NCI-H187 treated with DMSO at 0.1 percent for 48 hours (cell line): ENCODE measurements around the gene FOXS1.

Source experiments
- DNase-seq: peaks from one replicate; lab custom pipeline; 2025; lab: John Stamatoyannopoulos, UW

Gene FOXS1

GRCh38 chr20:31861135-31861384, 15.7 kb upstream of the FOXS1 start:
- no peak for DNase-seq

- no peak for DNase-seq
These were observed 15.2 kb upstream of the FOXS1 start for GRCh38 chr20:31860390-31861134.

DNA sequence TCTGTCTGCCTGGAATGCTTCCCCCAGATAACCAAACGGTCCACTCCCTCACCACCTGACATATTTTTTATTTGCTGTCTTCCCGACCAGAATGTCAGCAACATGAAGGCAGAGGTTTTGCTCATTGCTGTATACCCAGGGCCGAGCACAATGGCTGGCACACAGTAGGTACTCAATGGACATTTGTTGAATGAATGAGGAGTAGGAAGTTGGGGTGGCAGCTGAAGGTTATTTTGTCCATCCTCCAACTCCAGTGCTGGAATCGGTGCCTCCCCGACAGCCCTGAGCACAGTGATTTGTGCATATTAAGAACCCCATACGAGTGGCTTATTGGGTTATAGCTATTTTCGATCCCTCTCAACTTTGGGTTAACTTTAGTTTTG, 14.6 kb upstream of the FOXS1 start:
- DNase-seq = no peak

GRCh38 chr20:31859266-31859997, 14.0 kb upstream of the FOXS1 start:
- DNase-seq = no peak

DNA sequence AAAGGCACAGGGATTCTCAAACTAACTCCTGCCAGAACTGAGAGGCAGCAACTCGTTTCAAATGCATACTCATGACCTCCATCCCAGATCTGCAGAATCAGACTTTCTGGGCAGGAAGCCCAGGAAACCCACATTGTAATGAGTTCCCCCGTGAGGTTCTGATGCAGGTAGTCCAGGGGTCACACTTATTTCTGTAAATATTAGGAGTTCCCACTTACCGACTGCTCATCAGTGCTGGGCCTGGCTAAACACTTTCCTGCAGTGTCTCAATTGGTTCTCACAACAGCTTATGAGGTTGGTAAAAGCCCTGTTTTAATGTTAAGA, 13.3 kb upstream of the FOXS1 start:
- DNase-seq = no peak

- DNase-seq = no peak
These were observed 12.7 kb upstream of the FOXS1 start for GRCh38 chr20:31857861-31858759.

DNA sequence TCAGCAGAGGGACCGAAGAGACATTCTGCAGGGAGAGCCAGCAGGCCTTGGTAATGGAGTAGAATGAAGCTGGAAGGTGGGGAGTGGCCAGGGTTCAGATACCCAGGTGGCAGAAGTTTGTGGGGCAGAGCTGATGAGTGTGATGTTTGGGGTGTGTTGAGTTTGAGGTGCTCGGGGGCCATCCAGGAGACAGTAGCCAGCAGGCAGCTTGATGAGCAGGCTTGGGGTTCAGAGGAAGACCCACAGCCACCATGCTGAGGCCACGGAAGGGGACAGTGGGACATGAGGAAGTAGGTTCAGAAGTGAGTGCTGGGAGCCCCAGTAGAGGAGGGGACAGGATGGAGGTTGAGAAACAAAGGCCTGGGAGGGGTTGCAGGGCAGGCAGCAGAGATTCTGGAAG, 11.1 kb upstream of the FOXS1 start:
- no peak for DNase-seq

- no peak for DNase-seq
These were observed 8.1 kb upstream of the FOXS1 start for GRCh38 chr20:31853481-31853880.

GRCh38 chr20:31851240-31851955, 6.0 kb upstream of the FOXS1 start:
- no peak for DNase-seq

DNA sequence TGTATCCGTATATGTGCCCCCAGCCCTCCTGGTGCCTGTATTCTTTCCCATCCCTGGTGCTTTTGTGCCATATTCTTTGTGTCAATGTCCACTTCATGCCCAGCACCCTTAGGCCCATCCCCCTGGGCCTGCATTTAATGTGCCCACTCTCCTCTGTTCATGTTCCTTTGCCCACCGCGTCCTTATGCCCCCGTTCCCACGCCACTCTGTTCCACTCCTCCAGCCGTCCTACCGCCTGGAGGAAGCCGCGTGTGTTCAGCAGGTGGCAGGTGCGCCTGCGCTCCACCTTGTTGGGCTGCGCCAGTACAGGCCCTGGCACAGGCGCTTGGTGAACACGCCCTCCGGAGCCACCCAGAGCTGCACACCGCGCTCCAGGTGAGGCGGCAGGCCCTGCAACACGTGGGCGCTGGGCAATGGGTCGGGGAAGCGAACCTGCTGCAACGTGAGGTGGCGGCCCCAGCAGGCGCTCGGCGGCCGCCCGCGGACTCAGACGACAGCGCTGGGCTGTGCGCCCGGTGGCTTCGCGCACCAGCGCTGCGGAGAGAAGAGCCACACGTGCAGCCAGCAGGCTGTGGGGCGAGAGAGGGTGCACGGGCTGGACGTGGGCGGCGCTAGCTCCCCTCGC, 4.0 kb upstream of the FOXS1 start:
- DNase-seq = no peak

GRCh38 chr20:31848088-31848999, 2.9 kb upstream of the FOXS1 start:
- DNase-seq = no peak

GRCh38 chr20:31846793-31847138, 1.4 kb upstream of the FOXS1 start:
- DNase-seq = no peak

GRCh38 chr20:31844737-31845299, 586 bp downstream of the FOXS1 start:
- DNase-seq = no peak

GRCh38 chr20:31843881-31844280, 1.5 kb downstream of the FOXS1 start:
- no peak for DNase-seq

GRCh38 chr20:31843288-31843687, 2.1 kb downstream of the FOXS1 start:
- no peak for DNase-seq

DNA sequence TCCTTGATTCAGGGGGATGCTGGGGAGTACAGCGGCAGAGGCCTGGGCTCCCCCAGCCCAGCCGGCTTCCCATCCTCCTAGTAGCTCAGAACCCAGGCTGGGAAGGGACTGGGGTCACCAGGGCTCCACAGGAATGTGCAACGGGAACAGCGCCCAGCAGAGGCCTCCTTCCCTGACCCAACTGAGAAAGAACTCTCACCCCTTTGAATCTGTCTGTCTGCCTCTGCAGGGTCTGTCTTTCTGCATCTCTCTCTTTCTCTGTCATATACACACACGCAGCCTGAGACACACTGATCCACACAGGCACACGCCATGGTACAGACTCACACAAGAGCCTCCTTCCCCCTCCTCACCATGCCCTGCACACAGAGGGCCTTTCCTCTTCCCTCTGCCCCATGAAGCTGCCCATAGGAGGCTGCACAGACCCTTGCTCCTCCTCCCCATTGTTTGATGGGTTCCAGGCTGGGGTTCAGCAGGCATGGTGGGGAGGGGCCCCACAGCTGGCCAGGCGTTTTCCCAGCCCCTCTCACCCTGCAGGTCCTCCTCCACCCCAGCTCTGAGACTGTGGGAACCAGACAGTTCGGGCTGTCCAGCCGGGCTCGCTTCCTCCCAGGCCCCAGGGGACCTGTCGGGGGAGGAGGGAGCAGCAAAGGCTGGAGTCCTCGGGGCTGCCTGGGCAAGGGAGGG, 2.8 kb downstream of the FOXS1 start:
- no peak for DNase-seq

- DNase-seq = no peak
These were observed 3.5 kb downstream of the FOXS1 start for GRCh38 chr20:31841928-31842327.

DNA sequence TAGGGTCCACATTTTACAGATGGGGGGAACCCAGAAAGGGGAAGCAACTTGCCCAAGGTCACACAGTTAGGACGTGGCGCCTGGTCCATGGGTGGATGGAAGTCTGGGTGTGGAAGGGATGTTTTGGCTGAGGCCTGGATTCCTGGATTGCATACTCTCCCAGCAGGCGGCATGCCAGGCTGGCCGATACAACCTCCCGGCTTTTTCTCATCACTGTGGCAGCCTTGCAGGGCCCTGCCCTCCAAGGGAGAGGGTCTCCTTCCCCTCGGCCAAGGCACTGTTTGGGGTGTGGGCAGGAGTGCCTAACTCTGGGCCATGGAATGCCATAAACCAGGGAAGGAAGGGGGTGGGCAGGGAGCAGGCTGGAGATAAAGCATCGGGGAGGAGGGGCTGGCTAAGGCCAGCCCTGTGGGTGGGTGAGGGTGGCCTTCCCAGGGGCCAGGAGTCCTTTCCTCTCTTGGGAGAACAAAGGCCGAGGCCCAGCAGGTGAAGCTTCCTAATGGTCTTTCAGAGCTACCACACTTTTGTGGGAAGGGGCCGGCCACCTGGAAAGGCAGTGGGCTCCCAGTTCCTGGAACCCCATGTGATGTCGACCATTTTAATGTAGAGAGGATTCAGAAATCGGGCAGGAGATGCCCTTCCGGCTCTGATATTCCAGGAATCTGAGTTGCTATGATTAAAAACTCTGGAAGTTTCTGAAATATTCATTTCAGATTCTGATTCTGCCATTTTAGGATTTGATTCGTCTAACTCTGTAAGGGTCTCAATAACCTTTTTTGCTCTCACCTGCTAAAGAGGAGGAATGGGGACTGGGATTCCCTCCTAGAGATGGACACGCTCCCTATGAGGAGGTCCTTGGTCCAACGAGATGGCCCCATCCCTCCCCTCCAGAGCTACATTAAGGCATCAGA, 4.2 kb downstream of the FOXS1 start:
- no peak for DNase-seq
